GM19324 (cell line): Measurements from ENCODE around the gene PINLYP.
"Not testable (repeated sequence)": the region's sequence is repeated elsewhere in the genome, so short reads cannot be mapped to it uniquely, and the experiment has no call there.

Source experiments
- ATAC-seq: cut with Tn5 transposase; IDR thresholded peaks from one replicate; pipeline ENCODE4 v1.9.1; 2021; ENCODE audit warnings: mild to moderate bottlenecking, moderate library complexity; ENCODE audit not compliant: unreplicated experiment, low FRiP score

The PINLYP gene

GRCh38 chr19:43575955-43576878 lies 616 bp downstream of the PINLYP start:
- ATAC-seq, result no peak

DNA sequence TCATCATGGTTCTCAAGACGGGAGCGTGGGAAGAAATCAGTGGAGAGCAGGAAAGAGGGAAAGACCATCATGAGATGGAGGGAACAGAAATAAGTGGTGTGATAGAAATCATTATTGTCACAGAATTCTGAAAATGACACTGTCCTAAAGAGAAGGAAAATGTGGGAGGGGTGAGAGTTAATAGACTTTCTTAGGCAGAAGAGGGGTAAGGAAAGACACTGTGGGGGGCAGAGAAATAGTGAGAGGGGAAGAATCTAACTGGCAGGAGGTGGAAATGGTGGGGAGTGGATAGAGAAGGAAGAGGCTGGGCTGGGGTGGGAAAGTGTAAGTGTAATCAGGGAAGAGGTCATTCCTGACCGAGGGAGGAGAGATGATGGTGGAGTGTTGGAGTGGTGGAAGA lies 3.2 kb downstream of the PINLYP start:
- ATAC-seq, result no peak

DNA sequence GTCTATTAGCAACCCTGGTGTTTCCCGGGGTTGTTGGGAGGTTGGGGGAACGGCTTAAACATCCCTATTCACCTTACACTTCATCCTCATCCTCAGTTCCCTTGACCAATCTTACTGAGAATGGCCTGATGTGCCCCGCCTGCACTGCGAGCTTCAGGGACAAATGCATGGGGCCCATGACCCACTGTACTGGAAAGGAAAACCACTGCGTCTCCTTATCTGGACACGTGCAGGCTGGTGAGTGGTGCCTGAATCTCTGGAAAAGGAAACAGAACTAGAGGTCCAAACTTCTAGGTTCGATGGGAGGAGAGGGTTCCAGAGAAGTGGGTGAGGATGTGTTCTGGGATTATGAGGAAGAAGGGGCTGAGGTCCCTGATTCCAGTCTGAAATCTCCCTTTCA lies 5.9 kb downstream of the PINLYP start:
- no peak for ATAC-seq

- no peak for ATAC-seq
Observed at GRCh38 chr19:43582495-43582894, 6.9 kb downstream of the PINLYP start.

- ATAC-seq, result no peak
Observed at GRCh38 chr19:43584484-43584883, 8.9 kb downstream of the PINLYP start.

DNA sequence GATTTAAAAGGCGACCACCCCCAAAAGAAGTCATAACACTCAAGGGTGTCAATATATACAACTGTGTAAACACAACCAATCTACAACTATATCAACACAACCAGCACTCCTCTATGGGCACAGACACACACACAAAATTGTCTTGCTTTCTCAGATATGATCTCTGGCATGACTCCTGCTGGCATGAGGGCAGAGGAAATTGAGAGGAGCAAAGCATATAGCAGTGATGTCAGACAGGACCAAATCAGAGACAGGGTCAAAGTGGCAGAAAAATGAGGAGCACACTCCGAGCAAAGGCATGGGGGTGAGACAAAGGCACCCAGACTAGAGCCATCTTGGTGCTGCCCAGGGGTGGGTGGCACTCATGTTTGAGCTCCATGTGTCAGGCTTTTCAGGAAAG lies 10.7 kb downstream of the PINLYP start:
- no peak for ATAC-seq

DNA sequence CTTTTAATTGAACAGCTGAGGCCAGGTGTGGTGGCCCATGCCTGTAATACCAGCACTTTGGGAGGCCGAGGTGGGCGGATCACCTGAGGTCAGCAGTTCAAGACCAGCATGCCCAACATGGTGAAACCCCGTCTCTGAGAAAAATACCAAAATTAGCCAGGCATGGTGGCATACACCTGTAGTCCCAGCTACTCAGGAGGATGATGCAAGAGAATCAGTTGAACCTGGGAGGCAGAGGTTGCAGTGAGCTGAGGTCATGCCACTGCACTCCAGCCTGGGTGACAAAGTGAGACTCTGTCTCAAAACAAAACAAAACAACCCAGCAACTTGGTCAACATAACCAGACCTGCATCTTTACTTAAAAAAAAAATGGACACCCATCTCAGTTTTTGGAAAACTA lies 11.4 kb downstream of the PINLYP start:
- not testable (repeated sequence) for ATAC-seq

GRCh38 chr19:43589277-43589676 lies 13.7 kb downstream of the PINLYP start:
- no peak for ATAC-seq

DNA sequence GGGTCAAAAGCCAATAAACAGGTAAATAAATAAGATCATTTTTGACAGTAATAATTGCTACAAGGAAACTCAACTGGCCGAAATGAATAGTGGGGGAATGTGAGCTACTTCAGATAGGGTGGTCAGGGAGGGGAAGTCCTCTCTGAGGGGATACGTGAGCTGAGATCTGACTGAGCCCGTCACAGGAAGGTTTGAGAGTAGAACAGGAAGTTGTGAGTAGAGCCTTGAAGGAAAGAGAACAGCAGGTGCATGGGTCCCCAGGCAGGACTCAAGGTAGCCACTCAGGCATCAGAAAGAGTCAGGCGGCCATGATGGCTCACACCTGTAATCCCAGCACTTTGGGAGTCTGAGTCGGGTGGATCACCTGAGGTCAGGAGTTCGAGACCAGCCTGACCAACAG lies 14.1 kb downstream of the PINLYP start:
- ATAC-seq, result no peak

GRCh38 chr19:43591904-43592772 lies 16.5 kb downstream of the PINLYP start:
- no peak for ATAC-seq

GRCh38 chr19:43592800-43593350 lies 17.3 kb downstream of the PINLYP start:
- ATAC-seq, result no peak

GRCh38 chr19:43594081-43594697 lies 18.6 kb downstream of the PINLYP start:
- ATAC-seq, result no peak

DNA sequence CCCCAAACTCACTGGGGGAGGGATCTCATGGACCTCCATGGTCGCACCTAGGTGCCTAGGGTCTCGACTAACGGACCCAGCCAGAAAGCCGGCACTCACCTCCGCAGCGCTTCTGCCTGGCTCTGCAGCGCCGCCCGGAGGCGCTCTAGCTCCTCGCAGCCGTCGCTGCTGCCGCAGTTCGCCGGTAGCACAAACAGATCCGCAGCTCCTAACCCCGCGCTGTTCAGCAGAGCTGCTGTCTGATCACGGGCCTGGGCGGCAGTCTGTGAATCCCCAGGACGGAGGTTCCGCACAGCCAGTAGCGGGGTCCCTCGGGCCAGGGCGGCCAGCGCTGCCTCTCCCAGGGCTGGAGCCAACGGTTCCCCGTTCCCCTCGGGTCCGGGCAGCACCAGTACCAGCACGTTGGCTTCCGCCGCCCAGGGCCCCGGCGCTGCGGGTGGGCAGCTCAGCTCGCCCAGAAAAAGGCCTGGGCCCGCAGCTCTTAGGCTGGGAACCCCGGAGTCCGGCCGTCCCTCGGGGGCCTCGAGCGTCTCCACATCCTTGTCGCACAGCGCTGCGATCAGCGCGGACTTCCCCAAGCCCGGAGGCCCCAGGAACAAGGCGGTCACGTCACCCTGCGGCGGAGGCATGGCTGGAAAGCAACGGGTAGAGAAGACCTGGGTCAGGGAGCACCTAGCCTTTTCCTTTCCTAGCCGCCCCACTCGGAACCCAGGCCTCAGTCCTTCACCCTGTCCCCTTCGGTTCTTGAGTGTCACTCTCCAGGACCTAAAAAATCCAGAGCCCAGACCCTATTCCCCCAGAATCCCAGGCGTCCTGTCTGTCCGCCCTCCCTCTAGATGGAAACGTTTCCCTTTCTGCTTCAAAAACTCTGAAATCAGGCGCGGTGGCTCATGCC lies 19.4 kb downstream of the PINLYP start:
- no peak for ATAC-seq

GRCh38 chr19:43595605-43595998 lies 20.0 kb downstream of the PINLYP start:
- no peak for ATAC-seq

- ATAC-seq, result peak; percentile 90
Observed at GRCh38 chr19:43595999-43596841, 20.6 kb downstream of the PINLYP start, which contains the start of the genes IRGQ and ZNF576. Gene IRGQ, minus strand, starts transcription at chr19:43596134. Its CDS starts 796 bp downstream, at chr19:43595338. Gene ZNF576, plus strand, starts transcription at chr19:43596595. Its CDS starts 514 bp downstream, at chr19:43597109.

- ATAC-seq, result no peak
Observed at GRCh38 chr19:43596842-43597461, 21.4 kb downstream of the PINLYP start.

DNA sequence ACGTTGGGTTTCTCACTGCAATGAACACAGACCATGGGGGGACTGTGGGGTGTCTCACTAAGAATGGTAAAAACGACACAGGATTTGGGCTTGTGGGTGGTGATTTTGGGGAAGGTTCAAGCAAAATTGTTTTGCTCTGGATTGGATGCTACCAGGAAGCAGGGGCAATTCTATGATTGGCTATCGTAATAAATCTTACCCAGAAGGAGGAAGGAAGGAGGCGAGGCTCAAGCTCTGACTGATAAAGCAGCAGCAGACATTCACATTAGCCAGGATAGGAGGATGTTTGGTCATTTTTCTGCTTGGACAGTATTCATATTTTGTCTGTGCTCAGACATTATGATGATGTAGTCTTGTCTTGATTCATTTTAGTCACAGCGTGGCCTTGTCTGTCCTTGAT lies 22.3 kb downstream of the PINLYP start:
- no peak for ATAC-seq
